HG03060 (cell line): ENCODE data around the gene PRKG1.
A peak's percentile ranks its signal among the peaks of the same experiment; 100 is the strongest.

Experiments used
- ATAC-seq: cut with Tn5 transposase; IDR thresholded peaks from one replicate; pipeline ENCODE4 v1.9.1; 2021; ENCODE audit warnings: low read depth, moderate number of reproducible peaks; ENCODE audit not compliant: unreplicated experiment

Gene PRKG1

DNA sequence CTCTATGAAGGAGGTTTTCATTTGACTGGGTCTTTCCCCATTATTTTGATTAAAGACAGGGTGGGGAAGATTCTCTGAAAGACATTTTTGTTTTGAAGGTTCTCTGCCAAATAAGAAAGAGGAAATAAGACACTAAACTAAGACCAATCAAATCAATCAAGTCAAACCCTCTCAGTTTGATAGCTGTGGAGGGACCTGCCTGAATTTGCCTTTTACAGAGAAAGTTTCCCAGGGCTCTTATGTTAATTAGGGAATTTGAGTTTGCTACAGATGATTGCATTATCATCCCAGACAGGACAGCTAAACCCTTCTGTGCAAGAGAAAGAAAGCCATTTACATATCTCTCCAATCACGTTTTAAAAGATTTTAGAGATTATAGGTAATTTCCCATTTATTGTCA, 545.1 kb downstream of the PRKG1 start:
- no peak for ATAC-seq

DNA sequence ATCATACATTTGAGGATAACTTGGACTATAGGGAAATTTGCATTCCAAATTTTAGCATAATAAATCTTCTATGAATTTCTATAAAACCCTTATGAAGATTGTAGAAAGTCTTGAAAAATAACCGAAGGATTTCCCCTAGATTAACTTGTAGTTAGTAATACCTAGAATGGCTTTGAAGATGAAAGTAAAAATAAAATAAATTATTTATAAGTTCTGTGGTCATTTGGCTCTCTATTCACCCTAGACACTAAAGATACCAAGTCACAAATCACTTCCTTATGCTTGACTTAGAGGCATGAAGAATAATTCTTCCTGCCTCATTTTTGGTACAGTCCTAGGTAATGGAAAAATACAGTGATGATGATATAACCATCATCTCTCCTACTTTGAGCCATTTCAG, 545.8 kb downstream of the PRKG1 start:
- peak; percentile 55 for ATAC-seq

DNA sequence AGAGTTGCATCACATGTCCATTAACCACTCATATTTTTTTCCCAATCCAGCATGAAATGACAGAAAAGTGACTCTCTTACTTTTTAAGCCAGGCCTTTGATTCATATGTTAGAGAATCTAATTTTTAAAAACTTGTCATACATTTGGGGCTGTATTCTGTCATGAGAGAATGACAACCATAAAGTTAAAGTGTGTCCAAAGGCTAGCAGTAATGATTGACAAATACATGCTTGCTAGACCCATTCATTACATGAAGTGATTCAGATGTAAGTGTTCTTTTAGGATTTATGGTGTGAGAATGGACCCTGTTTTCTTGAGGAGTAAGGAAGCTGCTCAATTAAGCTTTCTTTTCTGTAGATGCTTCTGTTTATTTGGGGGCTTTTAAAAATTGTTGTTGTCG, 549.7 kb downstream of the PRKG1 start:
- no peak for ATAC-seq

DNA sequence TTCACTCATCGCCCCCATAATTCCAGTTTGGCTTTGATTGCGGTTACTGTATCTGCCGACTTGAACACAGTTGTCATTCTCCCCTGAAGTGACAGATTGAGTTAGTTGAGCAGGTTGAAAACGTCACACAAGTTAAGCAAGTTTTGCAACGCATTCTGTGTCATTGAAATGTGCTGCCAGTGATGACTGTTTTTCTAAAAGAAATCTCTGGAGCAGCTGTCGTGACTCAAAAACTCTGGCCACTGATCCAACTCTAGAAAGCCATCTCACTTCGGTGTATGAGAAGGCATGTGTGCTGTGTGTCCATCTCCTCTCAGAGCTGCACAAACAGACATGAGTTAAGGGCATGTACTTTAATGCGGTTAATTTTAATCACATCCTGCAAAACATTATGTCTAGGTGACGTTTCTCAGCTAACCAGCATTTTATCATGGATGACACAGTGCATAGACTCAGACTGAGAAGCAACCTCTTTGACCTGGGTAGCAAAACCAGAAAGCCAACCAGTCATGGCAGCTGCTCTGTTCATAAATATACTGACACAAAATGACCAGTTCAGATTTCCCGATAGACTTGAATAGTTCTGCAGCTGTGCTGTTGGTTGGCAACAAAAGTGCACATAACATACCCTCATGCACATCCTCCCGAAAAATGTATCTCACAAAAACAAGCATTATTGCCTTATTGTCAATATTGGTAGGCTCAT, 555.8 kb downstream of the PRKG1 start:
- no peak for ATAC-seq

DNA sequence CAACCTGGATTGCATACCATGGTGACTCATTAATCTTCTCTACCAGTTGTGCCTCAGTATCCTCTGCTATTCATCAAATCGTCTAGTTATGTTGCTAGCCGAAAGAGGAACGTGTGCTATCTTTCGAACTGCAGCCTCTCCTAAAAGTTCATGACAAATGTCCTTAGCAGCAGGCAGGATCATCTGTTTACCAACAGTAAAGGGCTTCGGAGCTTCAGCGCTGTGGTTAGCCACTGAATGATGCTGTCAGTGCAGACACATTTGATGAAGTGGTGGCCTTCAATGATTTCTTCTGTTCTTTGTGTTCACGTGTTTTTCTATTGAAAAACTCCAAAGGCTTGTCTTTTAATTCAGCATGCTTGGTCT, 556.3 kb downstream of the PRKG1 start:
- ATAC-seq: no peak

DNA sequence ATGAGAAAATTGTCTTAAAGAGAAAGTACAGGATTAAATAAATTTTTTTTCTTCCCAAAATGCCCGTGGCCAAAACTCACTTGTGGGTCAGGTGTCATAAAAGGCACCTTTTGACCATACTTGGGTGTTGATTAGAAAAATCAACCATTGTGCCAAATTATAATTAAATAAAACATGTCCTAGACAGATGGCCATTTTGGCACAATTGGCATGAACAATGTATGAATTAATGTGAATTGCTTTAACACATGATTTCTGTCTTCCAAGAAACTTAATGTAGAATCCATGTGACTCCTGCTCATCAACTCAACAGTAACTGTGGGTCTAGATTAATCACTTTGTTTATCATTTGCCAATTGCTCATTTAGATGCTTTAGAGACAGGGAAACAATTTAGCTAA, 561.1 kb downstream of the PRKG1 start:
- no peak for ATAC-seq

DNA sequence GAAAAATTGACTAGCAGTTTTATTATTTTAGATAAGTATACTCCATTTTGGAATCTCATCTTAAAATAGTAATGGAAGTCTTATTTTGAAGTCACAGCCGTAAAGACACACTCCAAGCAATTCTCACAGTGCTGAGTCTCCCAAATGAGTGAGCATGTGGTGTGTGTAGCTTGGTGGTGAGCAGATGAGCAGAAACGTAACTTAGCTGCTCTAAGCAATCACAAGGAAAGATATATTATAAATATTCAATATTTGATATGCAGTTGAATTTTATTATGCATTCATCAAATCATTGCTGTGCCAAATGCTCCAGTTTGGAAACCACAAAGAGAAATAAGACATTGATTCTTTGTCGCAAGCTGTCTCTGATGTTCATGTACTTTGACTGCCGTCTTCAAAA, 563.9 kb downstream of the PRKG1 start:
- no peak for ATAC-seq

DNA sequence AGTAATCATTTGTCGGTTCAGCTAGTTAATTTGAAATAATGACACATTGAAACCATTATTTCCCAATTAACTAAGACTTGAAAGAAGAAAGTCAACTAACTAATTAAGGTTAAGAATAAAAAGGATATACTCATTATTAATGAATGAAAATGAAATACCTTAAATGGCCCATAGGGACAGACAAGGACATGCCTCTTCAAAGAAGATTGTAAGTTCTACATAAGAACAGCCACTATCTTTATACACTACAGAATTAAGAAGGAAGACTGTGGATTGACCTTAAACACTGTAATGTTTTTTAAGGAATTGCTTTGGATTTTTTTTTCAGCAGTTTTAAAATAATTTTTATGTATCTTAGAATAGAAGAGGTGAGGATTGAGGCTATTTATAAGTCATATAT, 564.5 kb downstream of the PRKG1 start:
- no peak for ATAC-seq

DNA sequence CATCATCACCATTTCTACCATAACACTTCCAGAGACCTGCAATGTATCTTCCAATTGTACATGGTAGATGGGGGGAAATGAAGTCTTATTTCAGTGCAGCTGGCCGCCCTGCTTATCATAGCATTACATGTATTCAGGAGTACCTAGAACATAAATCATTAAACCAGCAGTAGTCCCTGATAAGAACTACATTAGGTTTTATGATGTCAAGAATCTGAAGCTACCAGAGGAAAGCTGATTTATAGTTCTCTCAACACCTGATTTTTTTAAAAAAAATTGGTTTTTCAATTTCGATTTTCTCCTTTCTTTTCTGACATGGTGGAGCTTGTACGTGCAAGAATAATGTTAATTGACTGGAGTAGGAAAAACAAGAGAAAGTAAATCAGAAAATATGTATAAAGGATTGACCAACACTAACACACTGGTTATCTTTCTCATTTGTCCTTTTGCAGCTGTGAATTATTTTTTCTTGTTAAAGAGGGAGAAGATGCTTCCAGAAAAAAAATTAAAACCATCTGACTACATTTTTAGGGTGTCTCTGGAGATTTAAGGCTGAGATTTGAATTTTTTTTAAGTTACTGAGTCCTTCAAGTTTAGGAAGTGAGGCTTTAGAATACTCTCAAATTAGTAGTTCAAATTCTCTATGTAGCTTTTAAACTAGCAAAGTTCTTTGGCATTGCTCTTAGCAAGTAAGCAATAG, 566.0 kb downstream of the PRKG1 start:
- ATAC-seq: no peak

DNA sequence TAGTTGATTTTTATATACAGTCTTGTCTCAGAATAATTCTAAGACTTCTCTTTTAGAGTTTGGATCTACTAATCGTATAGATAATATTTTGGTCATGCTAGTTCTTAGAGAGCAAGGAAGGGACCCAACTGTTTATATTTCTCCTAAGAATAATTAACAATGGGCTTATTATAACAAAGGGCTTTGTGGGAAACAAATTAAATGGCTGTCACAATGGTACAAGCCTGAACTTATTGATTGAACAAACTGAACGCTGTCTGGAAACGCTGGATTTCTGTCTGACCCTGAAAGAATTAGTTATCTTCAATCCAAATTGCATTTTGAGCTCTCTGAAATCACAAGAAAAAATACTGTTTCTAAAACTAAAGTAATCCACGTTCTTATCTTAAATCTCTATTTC, 568.3 kb downstream of the PRKG1 start:
- no peak for ATAC-seq

DNA sequence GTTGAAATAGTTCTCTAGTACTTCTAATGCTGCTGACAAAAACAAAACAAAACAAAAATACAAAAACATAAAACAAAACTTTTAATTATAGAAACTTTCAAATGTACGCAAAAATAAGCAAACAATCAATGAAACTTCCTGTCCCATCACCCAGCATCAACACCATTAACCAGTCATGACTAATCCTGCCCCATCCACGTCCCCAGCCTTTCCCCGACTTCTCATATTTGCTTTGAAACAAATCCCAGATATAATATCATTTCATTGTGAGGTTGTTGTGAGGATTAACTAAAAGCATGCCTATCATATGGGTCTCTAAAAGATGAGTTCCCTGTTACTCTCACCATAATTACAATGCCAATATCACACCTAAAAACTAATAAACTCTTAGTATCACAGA, 569.4 kb downstream of the PRKG1 start:
- no peak for ATAC-seq

DNA sequence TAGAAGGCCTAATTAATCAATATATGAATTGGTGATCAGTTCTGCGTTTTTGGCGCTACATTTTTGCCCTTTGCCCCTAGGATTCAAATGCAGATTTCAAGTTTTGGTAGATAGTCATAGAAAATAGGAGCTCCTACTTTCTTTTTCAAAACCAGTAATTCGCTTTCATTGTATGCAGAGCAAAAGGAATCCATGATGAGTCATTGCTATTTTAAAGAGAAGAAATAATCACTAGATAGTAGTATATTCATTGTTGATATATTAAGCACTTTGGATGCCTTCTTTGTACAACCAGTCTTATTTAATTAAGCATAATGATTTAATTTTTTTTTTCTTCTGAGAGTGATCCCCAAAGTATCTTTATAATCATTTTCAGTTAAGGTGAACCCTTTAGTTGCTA, 574.8 kb downstream of the PRKG1 start:
- no peak for ATAC-seq

DNA sequence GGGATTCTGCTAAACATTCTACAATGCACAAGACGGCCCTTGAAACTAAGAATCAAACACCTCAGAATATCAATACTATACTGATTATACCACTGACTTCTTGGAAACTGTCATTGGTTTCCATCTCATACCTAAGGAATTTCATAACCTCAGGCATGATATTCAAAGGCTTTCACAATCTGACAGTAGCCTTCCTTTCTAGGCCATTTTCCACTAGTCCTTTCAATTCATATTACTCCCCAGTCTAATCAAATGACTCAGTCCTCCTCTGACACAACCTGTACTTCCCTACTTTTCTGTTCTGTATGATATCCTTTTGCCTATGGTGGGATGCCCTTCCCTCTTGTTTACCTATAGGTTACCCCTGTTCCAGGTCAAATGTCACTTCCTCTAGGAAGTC, 576.8 kb downstream of the PRKG1 start:
- ATAC-seq: no peak

DNA sequence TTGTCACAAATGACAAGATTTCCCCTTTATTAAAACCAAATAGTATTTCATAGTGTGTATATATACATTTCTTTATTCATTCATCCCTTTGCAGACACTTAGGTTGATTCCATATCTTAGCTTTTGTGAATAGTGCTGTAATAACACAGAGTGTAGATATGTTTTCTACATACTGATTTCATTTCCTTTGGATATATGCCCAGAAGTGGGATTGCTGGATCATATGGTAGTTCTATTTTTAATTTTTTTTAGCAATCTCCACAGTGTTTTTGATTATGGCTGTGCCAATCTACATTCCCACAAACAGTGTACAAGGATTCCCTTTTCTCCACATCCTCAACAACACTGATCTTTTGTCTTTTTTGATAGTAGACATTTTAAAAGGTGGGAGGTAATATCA, 578.7 kb downstream of the PRKG1 start:
- ATAC-seq: no peak

DNA sequence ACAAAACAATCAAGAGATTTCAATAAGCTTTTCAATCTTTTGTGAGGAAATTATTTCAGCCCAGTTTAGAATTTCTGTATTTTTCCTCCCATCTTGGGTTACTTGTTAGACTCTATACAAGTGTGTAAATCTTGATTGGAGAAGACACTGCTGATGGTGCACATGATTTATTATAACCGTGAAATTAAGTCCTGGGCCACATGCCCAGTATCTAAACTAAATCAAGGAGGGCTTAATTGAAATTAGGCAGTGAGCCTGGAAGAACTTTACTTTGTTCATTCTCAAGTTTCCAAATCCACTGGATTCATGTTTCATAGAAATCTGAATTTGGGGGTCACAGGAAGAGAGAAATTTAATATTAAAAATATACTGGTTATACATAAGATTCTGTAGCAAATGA, 580.6 kb downstream of the PRKG1 start:
- no peak for ATAC-seq

DNA sequence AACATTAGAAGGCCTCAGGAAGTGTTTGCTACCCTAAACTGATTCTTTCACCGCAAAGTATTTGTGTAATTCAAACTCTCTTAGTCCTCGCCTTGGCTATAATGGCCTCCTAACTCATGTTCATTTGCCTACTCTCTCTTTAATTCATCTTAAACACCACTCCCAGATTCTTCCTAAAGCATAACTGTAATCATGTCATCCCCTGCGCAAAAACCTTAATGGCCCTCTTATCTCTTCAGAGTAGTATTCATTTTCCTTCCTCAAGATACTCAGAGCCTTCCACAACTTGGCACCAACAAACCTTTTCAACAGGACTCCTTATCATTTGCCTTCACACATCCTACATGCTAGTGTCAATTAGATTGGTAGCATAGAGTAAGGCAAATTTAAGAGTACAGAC, 582.2 kb downstream of the PRKG1 start:
- ATAC-seq: no peak

DNA sequence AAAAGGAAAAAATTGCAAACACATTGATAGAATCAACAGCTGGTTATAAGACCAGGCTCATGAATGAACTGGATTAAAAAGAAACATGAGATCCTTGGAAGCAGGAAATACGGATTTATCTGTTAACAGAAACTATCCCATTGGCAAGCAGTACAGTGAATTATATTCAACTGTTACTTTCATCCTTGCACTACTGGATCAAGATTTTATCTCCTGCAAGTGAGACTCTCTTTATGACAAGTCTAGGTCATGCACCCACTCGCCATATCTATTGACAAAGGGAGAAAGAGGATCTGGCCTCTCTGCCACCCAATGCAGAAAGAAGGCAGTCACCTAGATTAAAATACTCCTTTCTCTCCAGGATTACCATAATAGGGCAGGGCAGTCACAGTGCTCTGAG, 583.7 kb downstream of the PRKG1 start:
- ATAC-seq: no peak

DNA sequence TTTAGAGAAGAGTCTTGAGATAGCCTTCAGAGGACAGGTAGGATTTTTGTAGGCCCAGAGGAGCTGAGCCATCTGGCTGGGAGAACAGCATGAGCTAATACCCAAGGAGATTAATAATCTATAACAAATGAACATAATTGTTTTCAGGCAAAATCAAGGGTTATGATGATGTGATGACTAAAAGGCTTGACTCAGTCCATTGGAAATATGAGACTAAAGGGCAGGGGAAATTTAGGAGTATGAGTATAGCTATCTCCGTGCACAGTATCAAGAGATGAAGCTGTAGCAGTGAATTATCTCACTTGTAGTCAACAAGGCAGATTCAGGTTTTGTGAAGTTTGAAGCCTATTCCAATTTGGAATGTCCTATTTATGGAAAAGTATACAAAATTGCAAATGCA, 585.1 kb downstream of the PRKG1 start:
- no peak for ATAC-seq

DNA sequence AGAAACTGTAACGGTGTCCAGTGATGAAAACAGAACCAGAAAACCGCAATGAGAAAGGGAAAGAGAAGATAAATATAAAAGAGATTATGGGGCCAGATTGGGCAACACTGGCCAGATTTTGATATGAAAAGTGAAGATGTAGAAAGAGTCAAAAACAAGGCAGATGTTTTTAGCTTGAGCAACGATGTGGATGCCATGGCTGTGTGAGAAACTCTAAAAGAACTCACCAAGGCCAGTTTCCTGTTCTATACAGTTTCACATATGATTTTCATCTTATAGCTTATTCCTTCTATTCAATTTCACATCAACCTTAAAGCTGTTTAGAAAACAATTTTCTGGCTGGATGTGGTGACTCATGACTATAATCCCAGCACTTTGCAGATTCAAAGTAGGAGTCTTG, 588.8 kb downstream of the PRKG1 start:
- no peak for ATAC-seq

DNA sequence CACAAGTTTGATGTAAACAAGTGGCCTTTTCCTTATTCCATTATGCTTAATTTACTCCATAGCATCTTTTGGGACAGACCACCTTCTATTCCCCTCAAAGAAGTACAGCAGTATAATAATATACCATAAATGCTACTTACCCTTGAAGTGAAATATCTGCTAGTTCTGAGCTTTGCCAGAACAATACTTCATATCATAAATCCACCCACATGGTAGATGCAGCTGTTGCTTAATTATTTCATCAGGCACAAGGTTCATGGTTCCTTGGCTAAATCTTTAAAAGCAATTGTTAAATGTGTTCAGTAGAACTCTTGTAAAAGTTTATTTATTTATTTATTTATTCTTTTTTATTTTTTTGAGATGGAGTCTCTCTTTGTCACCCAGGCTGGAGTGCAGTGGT, 592.2 kb downstream of the PRKG1 start:
- no peak for ATAC-seq

DNA sequence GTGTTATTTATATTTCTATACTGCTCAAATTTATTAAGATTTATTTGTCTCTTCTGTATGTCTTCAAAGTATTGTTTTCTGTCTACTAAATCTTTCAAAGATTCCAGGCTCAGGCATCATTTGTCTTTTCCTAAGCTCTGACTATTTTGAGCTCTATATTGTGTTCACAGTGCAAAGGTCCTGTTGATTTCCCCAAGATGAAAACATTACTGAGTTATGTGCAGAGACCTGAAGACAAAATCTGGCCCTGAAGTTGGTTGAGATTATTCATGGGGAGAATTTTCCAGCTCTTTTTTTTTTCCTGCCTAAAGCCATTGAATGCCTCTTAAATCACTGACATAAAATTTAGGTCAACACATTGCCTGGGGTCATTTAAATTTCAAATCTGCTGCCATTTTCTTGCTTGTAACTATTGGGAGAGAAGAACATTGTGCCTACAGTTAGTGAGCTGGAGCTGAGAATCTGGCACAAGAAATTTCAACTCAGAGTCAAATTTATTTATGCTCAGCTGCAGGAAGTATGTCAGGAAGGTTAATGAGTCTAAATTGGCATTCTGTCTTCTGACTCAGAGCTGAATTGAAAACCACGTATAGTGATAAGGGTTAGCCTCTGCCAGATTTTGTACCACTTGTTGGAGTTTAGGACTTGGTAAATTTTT, 593.5 kb downstream of the PRKG1 start:
- no peak for ATAC-seq

DNA sequence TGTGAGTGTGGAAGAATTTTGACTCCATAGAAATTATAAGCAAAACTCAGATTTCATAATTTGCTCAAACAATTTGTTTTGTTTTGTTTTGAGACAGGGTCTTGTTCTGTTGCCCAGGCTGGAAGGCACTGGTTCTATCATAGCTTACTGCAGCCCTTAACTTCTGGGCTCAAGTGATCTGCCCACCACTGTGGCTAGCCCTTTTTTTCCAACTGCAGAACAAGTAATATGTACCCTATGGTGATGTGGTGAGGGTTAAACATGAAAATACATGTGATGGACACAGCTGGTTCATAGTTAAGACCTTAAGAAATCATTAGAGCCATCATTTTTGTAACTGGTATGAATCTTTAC, 594.0 kb downstream of the PRKG1 start:
- ATAC-seq: no peak
